DOHH2 (cell line): ENCODE measurements around the gene CFI.

Experiments
- H3F3A ChIP-seq: fragments of 200-600 bp; sonication (generic), shearing (Covaris generic); 2 replicates; pipeline ENCODE4 v1.6.0; 2016; ENCODE audit warnings: antibody characterized with exemption, mild to moderate bottlenecking; ENCODE audit not compliant: control insufficient read depth, insufficient read depth
- H3K27ac ChIP-seq: fragments of 200-600 bp; sonication (generic); 2 replicates; pipeline ENCODE4 v1.5.1; 2014; ENCODE audit warnings: low read depth, mild to moderate bottlenecking, low read length, moderate library complexity
- H3K27me3 ChIP-seq: fragments of 200-600 bp; sonication (generic); 2 replicates; pipeline ENCODE4 v1.6.1; 2014; ENCODE audit warnings: mild to moderate bottlenecking, low read length, mixed read lengths; ENCODE audit not compliant: control insufficient read depth
- H3K36me3 ChIP-seq: fragments of 200-600 bp; sonication (generic); 2 replicates; pipeline ENCODE4 v1.6.1; 2014; ENCODE audit warnings: mild to moderate bottlenecking, low read length, moderate library complexity, mixed read lengths; ENCODE audit not compliant: control insufficient read depth
- H3K4me1 ChIP-seq: fragments of 200-600 bp; sonication (generic); 2 replicates; pipeline ENCODE4 v1.6.1; 2014; ENCODE audit warnings: mild to moderate bottlenecking, low read length, mixed read lengths; ENCODE audit not compliant: control insufficient read depth
- H3K4me2 ChIP-seq: fragments of 200-600 bp; sonication (generic); 2 replicates; pipeline ENCODE4 v1.6.0; 2014; ENCODE audit warnings: mild to moderate bottlenecking, low read length, moderate library complexity
- H3K4me3 ChIP-seq: fragments of 200-600 bp; sonication (generic); 2 replicates; pipeline ENCODE4 v1.5.1; 2014; ENCODE audit warnings: mild to moderate bottlenecking, low read length, mixed read lengths
- H3K79me2 ChIP-seq: fragments of 200-600 bp; sonication (generic); 2 replicates; pipeline ENCODE4 v1.6.1; 2014; ENCODE audit warnings: mild to moderate bottlenecking, low read length, mixed read lengths; ENCODE audit not compliant: control insufficient read depth
- H3K9me2 ChIP-seq: fragments of 200-600 bp; sonication (generic); replicated peaks from 2 replicates; pipeline ENCODE4 v1.6.1; 2014; ENCODE audit warnings: mild to moderate bottlenecking, low read length, mixed read lengths; ENCODE audit not compliant: control insufficient read depth
- H3K9me3 ChIP-seq: fragments of 200-600 bp; sonication (generic); 2 replicates; pipeline ENCODE4 v1.6.1; 2014; ENCODE audit warnings: antibody characterized with exemption, low read length, mixed read lengths; ENCODE audit not compliant: control insufficient read depth, insufficient read depth
- H4K20me1 ChIP-seq: fragments of 200-600 bp; sonication (generic); 2 replicates; pipeline ENCODE4 v1.6.0; 2014; ENCODE audit warnings: low read depth, mild to moderate bottlenecking, antibody characterized with exemption, low read length, moderate library complexity; ENCODE audit not compliant: control insufficient read depth, insufficient read depth
- CTCF ChIP-seq: fragments of 200-600 bp; sonication (generic); IDR thresholded peaks from one replicate; pipeline ENCODE4 v1.5.1; 2014; ENCODE audit warnings: antibody characterized with exemption, mild to moderate bottlenecking, low read depth, low read length; ENCODE audit not compliant: poor library complexity, severe bottlenecking
- EZH2phosphoT487 ChIP-seq: fragments of 200-600 bp; sonication (generic); IDR thresholded peaks from 2 replicates; pipeline ENCODE4 v1.6.1; 2017; ENCODE audit warnings: borderline replicate concordance, mild to moderate bottlenecking, antibody characterized with exemption, low read length, moderate library complexity, mixed read lengths

The CFI gene

GRCh38 chr4:109809655-109810054, 7.9 kb upstream of the CFI start:
- Histone ChIP-seq H3K9me2 (no peaks in the 10 kb centered on the region), H3K27ac (no peak overlapping the region), H3K4me1 (peaks cover 2% of the 10 kb centered on the region), H4K20me1 (no peaks in the 10 kb centered on the region), H3K36me3 (no peaks in the 10 kb centered on the region), H3K4me2 (no peak overlapping the region), H3K9me3 (no peaks in the 10 kb centered on the region), H3K79me2 (no peaks in the 10 kb centered on the region), H3F3A (no peaks in the 10 kb centered on the region), H3K4me3 (no peak overlapping the region), H3K27me3 (no peaks in the 10 kb centered on the region)
- TF ChIP-seq CTCF (no peak), EZH2phosphoT487 (no peak)

- peak; percentile 54 for TF ChIP-seq CTCF
- no peak for TF ChIP-seq EZH2phosphoT487
- Histone ChIP-seq H3K9me3 (no peaks in the 10 kb centered on the region), H3K36me3 (no peaks in the 10 kb centered on the region), H3K4me3 (no peak overlapping the region), H3K4me2 (no peak overlapping the region), H4K20me1 (no peaks in the 10 kb centered on the region), H3K4me1 (no peaks in the 10 kb centered on the region), H3K27ac (no peak overlapping the region), H3K79me2 (no peaks in the 10 kb centered on the region), H3K27me3 (no peaks in the 10 kb centered on the region), H3F3A (no peaks in the 10 kb centered on the region), H3K9me2 (no peaks in the 10 kb centered on the region)
Measured at GRCh38 chr4:109803924-109804571, 2.2 kb upstream of the CFI start.

GRCh38 chr4:109801099-109801789, 555 bp downstream of the CFI start:
- TF ChIP-seq CTCF: no peak
- no peaks in the 10 kb centered on the region for H3K79me2 ChIP-seq

More at GRCh38 chr4:109801099-109801789, 555 bp downstream of the CFI start:
- H3K4me2 ChIP-seq: no peak overlapping the region
- H3F3A ChIP-seq: no peaks in the 10 kb centered on the region
- H3K4me1 ChIP-seq: no peaks in the 10 kb centered on the region
- no peak overlapping the region for H3K4me3 ChIP-seq
- H3K27ac ChIP-seq: no peak overlapping the region
- no peaks in the 10 kb centered on the region for H3K9me2 ChIP-seq
- H3K36me3 ChIP-seq: no peaks in the 10 kb centered on the region
- no peaks in the 10 kb centered on the region for H3K27me3 ChIP-seq
- peaks cover 4% of the 10 kb centered on the region; the same call in 1 of the 2 replicates for H3K9me3 ChIP-seq
- no peaks in the 10 kb centered on the region for H4K20me1 ChIP-seq
